HG03442 (cell line): Measurements from ENCODE around the gene SMIM14.
A peak's percentile ranks its signal among the peaks of the same experiment; 100 is the strongest.
"Not testable (repeated sequence)": the region's sequence is repeated elsewhere in the genome, so short reads cannot be mapped to it uniquely, and the experiment has no call there.

Experiments used
- ATAC-seq: cut with Tn5 transposase; IDR thresholded peaks from one replicate; pipeline ENCODE4 v1.9.1; 2021; ENCODE audit warnings: mild to moderate bottlenecking, moderate library complexity; ENCODE audit not compliant: unreplicated experiment

SMIM14 gene

DNA sequence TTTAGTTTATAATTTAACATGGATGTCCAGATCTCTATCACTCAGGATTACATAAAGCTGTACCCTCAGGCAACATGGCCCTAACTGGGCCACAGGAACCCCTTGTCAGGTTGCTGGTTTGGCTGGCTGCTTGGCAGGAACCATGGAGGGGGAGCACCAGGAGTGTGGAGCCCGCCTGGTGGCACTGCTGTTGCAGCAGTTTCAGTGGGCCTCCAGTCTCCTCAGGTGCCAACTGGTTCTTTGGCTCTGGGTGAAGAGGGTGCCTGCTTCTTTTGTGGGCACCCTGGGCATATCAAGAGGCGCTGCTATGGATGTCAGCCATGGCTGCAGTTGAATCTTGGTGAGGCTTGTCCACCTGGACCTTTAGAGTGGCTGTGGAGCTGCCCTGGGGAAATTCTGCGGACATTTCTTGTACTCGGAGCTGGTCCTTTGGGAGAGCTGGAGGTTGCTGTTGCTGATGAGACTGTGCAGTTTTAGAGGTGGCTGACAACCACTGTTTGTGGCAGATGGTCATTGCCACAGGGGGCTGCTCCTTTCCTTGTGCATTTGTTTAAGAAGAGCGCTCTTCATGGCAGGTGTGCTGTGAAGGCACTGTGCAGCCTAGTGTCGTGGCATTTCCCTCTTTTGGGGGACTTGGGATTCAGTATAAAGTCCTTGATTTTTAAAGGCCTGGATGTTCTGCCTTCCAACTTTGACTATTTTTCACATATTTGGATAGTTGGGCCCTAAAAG is 10.3 kb upstream of the SMIM14 start:
- no peak for ATAC-seq

DNA sequence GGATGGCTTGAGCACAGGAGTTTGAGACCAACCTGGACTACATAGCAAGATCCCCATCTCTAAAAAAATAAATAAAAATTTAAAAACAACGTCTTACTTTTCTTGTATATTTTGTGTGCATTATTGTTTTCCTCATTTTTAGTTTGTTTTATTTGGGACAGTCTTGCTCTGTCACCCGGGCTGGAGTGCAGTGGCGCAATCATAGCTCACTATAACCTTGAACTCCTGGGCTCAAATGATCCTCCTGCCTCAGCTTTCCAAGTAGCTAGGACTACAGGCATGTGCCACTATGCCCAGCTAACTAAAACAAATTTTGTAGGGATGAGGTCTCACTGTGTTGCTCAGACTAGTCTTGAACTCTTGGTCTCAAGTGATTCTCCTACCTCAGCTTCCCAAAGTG is 9.5 kb upstream of the SMIM14 start:
- ATAC-seq, result no peak

- ATAC-seq, result no peak
These were observed 4.4 kb upstream of the SMIM14 start for GRCh38 chr4:39642885-39643552.

DNA sequence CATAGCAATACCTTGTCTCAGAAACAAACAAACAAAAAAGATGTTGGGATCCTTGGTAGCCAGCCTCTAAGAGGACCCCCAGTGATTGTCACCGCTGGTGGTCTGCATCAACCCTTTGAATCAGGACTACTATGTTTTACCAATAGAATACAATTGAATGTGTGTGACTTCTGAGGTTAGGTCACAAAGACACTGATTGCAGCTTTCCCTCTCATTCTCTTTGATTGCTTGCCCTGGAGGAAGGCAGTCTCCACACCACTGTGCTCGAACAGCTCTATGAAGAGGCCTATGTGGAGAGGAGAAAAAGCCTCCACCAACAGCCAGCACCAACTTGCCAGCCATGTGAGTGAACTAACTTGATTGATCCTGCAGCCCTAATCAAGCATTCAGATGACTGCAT is 2.8 kb upstream of the SMIM14 start:
- no peak for ATAC-seq

- ATAC-seq, result peak; percentile 6
These were observed 895 bp downstream of the SMIM14 start for GRCh38 chr4:39637586-39638353.

DNA sequence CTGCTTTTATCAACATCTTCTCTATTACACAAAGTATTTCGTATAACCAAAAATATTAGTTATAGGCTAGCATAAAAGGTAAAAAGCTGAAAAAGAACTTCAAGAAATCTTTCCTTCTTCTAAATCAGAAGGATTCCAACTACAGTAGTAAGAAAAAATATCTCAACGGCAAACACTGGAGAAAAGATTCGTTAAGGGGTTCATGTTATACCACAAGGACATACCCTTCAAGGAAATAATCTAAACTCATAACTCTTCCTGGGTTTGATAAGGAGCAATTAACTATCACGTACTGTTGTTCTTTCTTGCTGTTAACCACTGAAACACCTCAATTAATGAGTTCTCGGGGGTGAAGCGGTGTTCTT is 1.5 kb downstream of the SMIM14 start:
- no peak for ATAC-seq

- no peak for ATAC-seq
These were observed 2.0 kb downstream of the SMIM14 start for GRCh38 chr4:39636531-39637184.

DNA sequence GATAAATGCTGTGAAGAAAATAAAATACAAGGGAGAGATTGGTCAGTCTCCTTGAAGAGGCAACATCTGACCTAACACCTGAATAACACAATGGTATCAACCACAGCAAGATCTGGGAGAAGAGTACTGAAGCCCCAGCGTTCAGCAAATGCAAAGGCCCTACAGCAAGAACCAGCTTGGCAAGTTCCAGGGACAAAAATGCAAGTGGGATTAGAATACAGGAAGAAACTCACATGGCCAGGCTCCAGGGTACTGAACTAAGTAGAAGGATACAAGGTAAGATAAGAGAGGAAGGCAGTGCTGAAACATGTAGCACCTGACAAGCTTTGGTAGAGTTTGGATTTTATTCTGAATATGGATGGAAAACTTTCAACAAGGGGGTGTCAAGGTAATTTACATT is 3.6 kb downstream of the SMIM14 start:
- ATAC-seq, result no peak

DNA sequence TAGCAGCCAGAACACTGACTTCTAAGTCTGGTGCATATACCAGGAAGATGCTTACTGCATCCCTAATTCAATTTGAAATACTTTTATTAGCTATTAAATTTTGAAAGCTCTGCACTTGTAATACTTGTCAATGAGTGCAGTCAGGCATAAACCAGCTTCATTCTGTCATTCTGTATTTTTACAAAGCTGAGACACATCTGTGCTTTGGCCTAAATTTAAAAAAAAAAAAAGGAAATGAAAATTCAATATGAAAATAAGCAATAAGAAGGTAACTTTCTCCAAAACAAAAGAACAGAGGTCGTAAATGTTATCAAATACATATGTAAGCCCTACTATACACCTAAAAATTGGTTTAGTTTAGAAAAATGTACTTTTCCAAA is 7.0 kb downstream of the SMIM14 start:
- peak; percentile 64 for ATAC-seq

DNA sequence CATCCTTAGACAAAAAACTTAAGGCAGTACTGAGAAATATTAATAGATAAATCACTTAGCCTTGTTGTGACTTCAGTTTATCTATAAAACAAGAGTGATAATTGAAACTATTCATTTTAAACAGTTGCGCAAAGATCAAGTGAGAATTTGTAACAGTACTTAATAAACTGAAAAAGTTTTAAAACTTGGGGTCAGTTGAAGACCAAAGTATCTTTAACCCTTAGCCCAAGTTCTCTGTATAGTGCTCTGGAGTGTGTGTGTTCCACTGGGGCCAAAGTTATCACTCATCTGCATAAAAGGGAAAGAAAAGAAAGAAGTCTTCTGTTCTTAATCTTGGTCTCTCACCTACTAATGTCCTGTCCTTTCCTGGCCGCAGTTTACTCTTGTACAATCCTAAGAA is 11.3 kb downstream of the SMIM14 start:
- no peak for ATAC-seq

DNA sequence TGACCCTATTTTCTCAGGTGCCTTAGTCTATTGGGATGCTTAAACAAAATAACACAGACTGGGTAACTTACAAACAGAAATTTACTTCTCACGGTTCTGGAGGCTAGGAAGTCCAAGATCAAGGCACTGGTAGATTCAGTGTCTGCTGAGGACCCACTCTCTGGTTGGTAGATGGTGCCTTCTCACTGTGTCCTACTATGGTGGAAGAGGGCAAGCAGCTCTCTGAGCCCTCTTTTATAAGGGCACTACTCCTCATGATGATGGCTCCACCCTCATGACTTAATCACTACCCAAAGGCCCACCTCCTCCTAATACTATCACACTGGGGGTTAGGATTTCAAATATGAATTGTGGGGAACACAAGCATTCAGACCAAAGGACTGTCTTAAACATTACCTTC is 11.8 kb downstream of the SMIM14 start:
- no peak for ATAC-seq

DNA sequence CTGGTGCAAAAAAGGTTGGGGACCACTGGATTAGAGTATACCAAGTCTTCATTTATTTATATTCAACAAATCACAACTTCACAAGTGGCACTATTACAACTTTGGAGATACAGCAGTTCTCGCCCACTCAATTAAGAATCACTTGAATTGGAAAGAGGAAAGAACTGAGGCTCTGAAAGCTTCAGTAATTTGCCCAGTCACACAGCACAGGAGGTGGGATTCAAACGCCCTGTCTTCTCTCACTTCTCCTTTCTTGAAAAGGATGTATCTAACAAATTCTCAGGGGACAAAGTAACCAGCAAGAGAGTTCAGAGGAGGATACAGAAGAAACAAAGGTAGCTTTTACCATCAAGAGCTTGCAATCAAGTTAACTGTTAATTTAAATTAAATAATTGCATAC is 12.4 kb downstream of the SMIM14 start:
- peak; percentile 58 for ATAC-seq

DNA sequence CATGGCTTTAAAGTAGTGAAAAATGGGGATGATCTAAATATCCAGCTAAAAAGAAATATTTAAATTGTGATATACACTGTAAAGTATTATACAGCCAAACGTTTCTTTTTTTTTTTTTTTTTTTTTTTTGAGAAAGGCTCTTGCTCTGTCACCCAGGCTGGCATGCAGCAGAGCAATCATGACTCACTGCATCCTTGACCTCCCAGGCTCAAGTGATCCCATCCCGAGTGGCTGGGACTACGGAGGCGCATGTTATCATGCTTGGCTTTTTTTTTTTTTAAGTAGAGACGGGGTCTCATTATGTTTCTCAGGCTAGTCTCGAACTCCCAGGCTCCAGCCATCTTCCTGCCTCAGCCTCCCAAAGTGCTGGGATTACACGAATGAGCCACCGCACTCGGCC is 17.1 kb downstream of the SMIM14 start:
- no peak for ATAC-seq

DNA sequence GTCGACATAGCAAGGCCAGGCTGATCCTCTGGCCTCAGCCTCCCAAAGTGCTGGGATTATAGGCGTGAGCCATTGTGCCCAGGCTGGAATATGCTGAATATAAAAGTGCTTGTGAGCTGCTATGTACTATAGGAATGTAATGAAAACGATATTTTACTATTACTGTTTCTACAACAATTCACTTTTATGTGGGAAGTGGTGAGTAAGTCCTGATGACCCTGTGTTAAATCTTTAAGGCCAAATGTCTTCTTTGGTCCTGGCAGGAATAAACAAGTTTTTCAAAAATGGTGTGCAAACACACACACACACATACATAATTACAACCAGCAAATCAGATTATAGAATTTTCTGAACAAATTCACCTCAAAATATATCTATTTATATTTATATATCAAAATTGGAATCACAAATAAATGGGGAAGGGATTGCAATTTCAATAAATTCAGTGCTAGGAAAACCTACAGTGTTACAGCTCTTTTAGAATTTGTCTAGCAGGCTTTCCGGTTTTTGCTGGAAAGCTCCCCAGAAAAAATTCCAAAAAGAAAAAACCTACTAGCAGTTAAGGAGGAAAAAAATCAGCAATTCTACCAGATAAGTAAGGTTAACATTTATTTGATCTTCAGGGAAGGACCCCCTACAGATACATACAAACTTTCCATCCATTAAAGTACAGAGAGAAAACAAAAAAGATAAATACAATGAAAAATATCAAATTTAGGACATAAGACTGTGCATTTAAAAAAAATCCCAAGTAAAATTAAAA is 17.9 kb downstream of the SMIM14 start:
- ATAC-seq, result no peak

GRCh38 chr4:39617534-39617933 is 21.1 kb downstream of the SMIM14 start:
- no peak for ATAC-seq

DNA sequence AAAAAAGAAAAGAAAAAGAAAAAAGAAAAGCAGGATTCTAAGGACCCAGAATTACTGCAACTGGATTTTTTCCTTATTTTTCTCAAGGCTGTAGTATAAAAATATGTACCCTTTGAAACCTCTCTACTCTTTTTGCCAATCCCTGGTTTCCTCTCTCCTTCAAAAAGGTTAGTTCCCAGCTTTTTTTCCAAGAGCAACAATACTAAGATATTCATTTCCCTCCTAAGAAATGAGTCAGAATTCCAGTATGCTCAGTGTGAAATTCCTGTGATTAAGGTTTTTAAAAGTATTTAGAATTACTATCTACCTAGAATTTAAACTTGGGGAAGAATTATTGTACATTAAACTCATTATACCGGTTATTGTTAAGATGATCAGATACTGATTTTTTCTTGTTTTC is 22.0 kb downstream of the SMIM14 start:
- no peak for ATAC-seq

DNA sequence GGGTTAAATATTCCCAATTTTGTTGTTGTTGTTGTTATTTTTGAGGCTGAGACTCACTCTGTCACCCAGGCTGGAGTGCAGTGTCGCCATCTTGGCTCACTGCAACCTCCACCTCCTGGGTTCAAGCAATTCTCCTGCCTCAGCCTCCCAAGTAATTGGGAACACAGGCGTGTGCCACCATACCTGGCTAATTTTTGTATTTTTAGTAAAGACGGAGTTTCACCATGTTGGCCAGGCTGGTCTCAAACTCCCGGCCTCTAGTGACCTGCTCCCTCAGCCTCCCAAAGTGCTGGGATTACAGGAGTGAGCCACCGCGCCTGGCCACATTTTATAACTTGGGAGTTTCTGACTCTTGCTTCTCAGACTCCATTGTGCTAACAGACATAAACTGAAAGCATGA is 22.6 kb downstream of the SMIM14 start:
- not testable (repeated sequence) for ATAC-seq

DNA sequence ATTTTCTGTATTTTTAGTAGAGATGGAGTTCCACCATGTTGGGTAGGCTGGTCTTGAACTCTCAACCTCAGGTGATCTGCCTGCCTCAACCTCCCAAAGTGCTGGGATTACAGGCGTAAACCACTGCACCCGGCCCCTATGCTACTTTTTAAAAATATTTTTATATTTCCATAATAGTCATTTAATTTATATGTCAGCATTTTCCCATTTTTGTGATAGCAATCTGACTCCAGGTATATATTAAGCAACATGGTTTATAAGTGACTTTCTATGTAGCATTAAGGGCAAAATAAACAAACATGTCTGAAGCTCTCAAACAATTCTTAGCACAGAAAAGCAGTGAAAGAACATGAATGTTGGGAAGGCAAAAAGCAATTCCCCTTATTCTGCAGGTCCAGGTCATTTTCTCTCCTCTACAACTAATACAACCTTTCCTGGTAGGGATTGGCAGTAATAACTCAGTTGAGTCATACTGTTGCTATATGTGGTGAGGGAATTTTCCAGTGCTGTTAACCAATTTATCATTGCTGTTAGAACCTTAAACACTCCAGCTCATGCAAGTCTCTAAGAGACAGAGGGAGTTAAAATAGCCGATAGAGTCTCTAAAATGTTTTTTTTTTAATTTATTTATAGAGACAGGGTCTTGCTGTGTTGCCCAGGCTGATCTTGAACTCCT is 24.0 kb downstream of the SMIM14 start:
- ATAC-seq, result no peak

GRCh38 chr4:39613093-39613656 is 25.5 kb downstream of the SMIM14 start:
- no peak for ATAC-seq

GRCh38 chr4:39609454-39609931 is 29.2 kb downstream of the SMIM14 start:
- ATAC-seq, result peak; percentile 91
